IMR-90 (cell line): Measurements from ENCODE around the gene HCRTR1. TPM values are rescaled to one million over a fixed set of nuclear protein-coding genes. Genes with fewer than 3 reads are reported as not detected.

Source experiments
- ATAC-seq: fragments of 200-7000 bp; cut with Tn5 transposase; 2 replicates; pipeline ENCODE4 v1.9.1; 2020; ENCODE audit warnings: low read depth, mild to moderate bottlenecking, moderate library complexity
- BruUV-seq: library from RNA; stranded (reverse); fragments of 400-500 nt; replicated peaks from 2 replicates; lab custom pipeline; 2021; lab: Mats Ljungman, UMichigan
- CTCF ChIA-PET: fragments of 300-600 bp; formaldehyde crosslinking; extraction: SDS; loops from one replicate; lab custom pipeline; 2021; ENCODE audit warnings: antibody characterized with exemption; lab: Yijun Ruan, JAX
- POLR2A ChIA-PET: fragments of 300-600 bp; sonication (Branson Sonifier 250); formaldehyde crosslinking; loops from one replicate; lab custom pipeline; 2022; ENCODE audit warnings: antibody characterized with exemption; ENCODE audit not compliant: unreplicated experiment; lab: Charles Lee
- DNase-seq: peaks from one replicate; pipeline ENCODE4 v3.0.0; 2013
- H2AFZ ChIP-seq: replicated peaks from 2 replicates; pipeline ENCODE3; 2013; ENCODE audit warnings: low read length, mild to moderate bottlenecking; ENCODE audit not compliant: poor library complexity
- H2AK5ac ChIP-seq: 2 replicates; pipeline ENCODE4 v1.6.1; 2013; ENCODE audit warnings: low read depth, low read length, inconsistent platforms
- H2AK9ac ChIP-seq: replicated peaks from 2 replicates; pipeline ENCODE3; 2013; ENCODE audit warnings: mild to moderate bottlenecking, low read depth, low read length, moderate library complexity; ENCODE audit not compliant: poor library complexity
- H2BK120ac ChIP-seq: 2 replicates; pipeline ENCODE4 v1.6.1; 2013; ENCODE audit warnings: low read depth, low read length, inconsistent platforms
- H2BK15ac ChIP-seq: 3 replicates; pipeline ENCODE4 v1.6.1; 2013; ENCODE audit warnings: low read depth, low read length, inconsistent platforms
- H2BK20ac ChIP-seq: 2 replicates; pipeline ENCODE4 v1.6.1; 2013; ENCODE audit warnings: low read depth, mild to moderate bottlenecking, inconsistent platforms, low read length, moderate library complexity
- H2BK5ac ChIP-seq: 2 replicates; pipeline ENCODE4 v1.6.1; 2013; ENCODE audit warnings: mild to moderate bottlenecking, low read depth, low read length, inconsistent platforms; ENCODE audit not compliant: poor library complexity, severe bottlenecking
- H3K14ac ChIP-seq: replicated peaks from 2 replicates; pipeline ENCODE4 v1.6.1; 2013; ENCODE audit warnings: low read depth, low read length, inconsistent platforms
- H3K18ac ChIP-seq: 2 replicates; pipeline ENCODE4 v1.6.1; 2013; ENCODE audit warnings: low read depth, low read length, control low read depth
- H3K23ac ChIP-seq: 2 replicates; pipeline ENCODE4 v1.6.1; 2013; ENCODE audit warnings: low read depth, low read length, inconsistent platforms
- H3K27ac ChIP-seq: 2 replicates; pipeline ENCODE4 v1.5.1; 2013; ENCODE audit warnings: mild to moderate bottlenecking, control low read depth, low read length; ENCODE audit not compliant: insufficient read depth
- H3K27me3 ChIP-seq: 2 replicates; pipeline ENCODE4 v1.6.1; 2013; ENCODE audit warnings: low read length; ENCODE audit not compliant: control insufficient read depth, insufficient read depth
- H3K36me3 ChIP-seq: 2 replicates; pipeline ENCODE4 v1.6.1; 2013; ENCODE audit warnings: low read length, mixed read lengths; ENCODE audit not compliant: control insufficient read depth, insufficient read depth
- H3K4ac ChIP-seq: 2 replicates; pipeline ENCODE4 v1.6.1; 2013; ENCODE audit warnings: low read depth, low read length, inconsistent platforms
- H3K4me1 ChIP-seq: 2 replicates; pipeline ENCODE4 v1.6.1; 2013; ENCODE audit warnings: low read length, mixed read lengths; ENCODE audit not compliant: control insufficient read depth, insufficient read depth
- H3K4me2 ChIP-seq: 2 replicates; pipeline ENCODE4 v1.6.1; 2013; ENCODE audit warnings: low read depth, mild to moderate bottlenecking, control low read depth, low read length, moderate library complexity
- H3K4me3 ChIP-seq: 2 replicates; pipeline ENCODE4 v1.5.1; 2013; ENCODE audit warnings: low read depth, mild to moderate bottlenecking, control low read depth, low read length, moderate library complexity; ENCODE audit not compliant: insufficient read depth
- H3K56ac ChIP-seq: 2 replicates; pipeline ENCODE4 v1.6.1; 2013; ENCODE audit warnings: low read length, inconsistent platforms; ENCODE audit not compliant: insufficient read depth; ENCODE audit errors: extremely low read depth
- H3K79me1 ChIP-seq, 2 experiments: 2 replicates each; pipeline ENCODE4 v1.6.1; 2013; ENCODE audit warnings: low read length in 2 of 2, inconsistent platforms in 1 of 2, low read depth in 1 of 2
- H3K9ac ChIP-seq: 2 replicates; pipeline ENCODE4 v1.6.1; 2013; ENCODE audit warnings: low read depth, low read length, control low read depth
- H3K9me1 ChIP-seq: 2 replicates; pipeline ENCODE4 v1.6.1; 2013; ENCODE audit warnings: low read length, inconsistent platforms; ENCODE audit not compliant: insufficient read depth
- H3K9me3 ChIP-seq: 2 replicates; pipeline ENCODE4 v1.6.1; 2013; ENCODE audit warnings: low read length; ENCODE audit not compliant: control insufficient read depth, insufficient read depth
- H4K20me1 ChIP-seq: 2 replicates; pipeline ENCODE4 v1.6.1; 2013; ENCODE audit warnings: low read length, inconsistent platforms; ENCODE audit not compliant: insufficient read depth
- H4K5ac ChIP-seq: 2 replicates; pipeline ENCODE4 v1.6.1; 2013; ENCODE audit warnings: mild to moderate bottlenecking, low read depth, low read length, control low read depth
- H4K8ac ChIP-seq, 2 experiments: 2 replicates each; pipeline ENCODE4 v1.6.1; 2013; ENCODE audit warnings: low read depth in 2 of 2, low read length in 2 of 2, control low read depth in 1 of 2, inconsistent platforms in 1 of 2
- H4K91ac ChIP-seq: 2 replicates; pipeline ENCODE4 v1.6.1; 2013; ENCODE audit warnings: low read depth, low read length, inconsistent platforms; ENCODE audit not compliant: insufficient read depth
- BHLHE40 ChIP-seq: fragments of 150-350 bp; IDR thresholded peaks from 2 replicates; pipeline ENCODE4 v1.6.1; 2016; ENCODE audit warnings: mild to moderate bottlenecking, low read depth, low read length
- CEBPB ChIP-seq: IDR thresholded peaks from 2 replicates; pipeline ENCODE4 v1.6.1; 2012; ENCODE audit warnings: low read depth, low read length, improper control_type of control experiment
- CHD1 ChIP-seq: IDR thresholded peaks from 2 replicates; pipeline ENCODE4 v1.6.1; 2012; ENCODE audit warnings: low read depth, low read length, improper control_type of control experiment
- CTCF ChIP-seq: conservative IDR thresholded peaks from 2 replicates; pipeline ENCODE4 v1.5.1; 2012; ENCODE audit warnings: mild to moderate bottlenecking, low read depth, low read length, improper control_type of control experiment
- ELK1 ChIP-seq: fragments of 150-350 bp; IDR thresholded peaks from 2 replicates; pipeline ENCODE4 v1.6.1; 2016; ENCODE audit warnings: low read depth, mild to moderate bottlenecking, low read length, moderate library complexity, borderline replicate concordance
- FOS ChIP-seq: fragments of 150-350 bp; IDR thresholded peaks from 2 replicates; pipeline ENCODE4 v1.6.1; 2016; ENCODE audit warnings: low read depth, low read length
- MAFK ChIP-seq: IDR thresholded peaks from 2 replicates; pipeline ENCODE4 v1.6.1; 2012; ENCODE audit warnings: low read depth, low read length, improper control_type of control experiment
- MXI1 ChIP-seq: IDR thresholded peaks from 2 replicates; pipeline ENCODE4 v1.6.1; 2012; ENCODE audit warnings: low read depth, mild to moderate bottlenecking, low read length, moderate library complexity, borderline replicate concordance
- NFE2L2 ChIP-seq: fragments of 150-350 bp; IDR thresholded peaks from 2 replicates; pipeline ENCODE4 v1.6.1; 2016; ENCODE audit warnings: low read depth, mild to moderate bottlenecking, low read length
- RCOR1 ChIP-seq: IDR thresholded peaks from 2 replicates; pipeline ENCODE4 v1.6.1; 2012; ENCODE audit warnings: mild to moderate bottlenecking, low read length, improper control_type of control experiment; ENCODE audit not compliant: insufficient replicate concordance
- RFX5 ChIP-seq: IDR thresholded peaks from 2 replicates; pipeline ENCODE4 v1.8.0; 2012; ENCODE audit warnings: low read depth, mild to moderate bottlenecking, low read length, moderate library complexity
- SMC3 ChIP-seq: fragments of 150-350 bp; IDR thresholded peaks from 2 replicates; pipeline ENCODE4 v1.6.1; 2016; ENCODE audit warnings: low read depth, mild to moderate bottlenecking, antibody characterized with exemption, low read length, moderate library complexity
- USF2 ChIP-seq: fragments of 150-350 bp; IDR thresholded peaks from 2 replicates; pipeline ENCODE4 v1.6.1; 2017; ENCODE audit warnings: mild to moderate bottlenecking, antibody characterized with exemption, low read length, low read depth
- WGBS, 2 experiments: methylation state at CpG; one replicate each; pipeline versions ENCODE4 v1.1.5 to v1.1.7; 2013; ENCODE audit warnings: missing lambda C conversion rate in 2 of 2; ENCODE audit not compliant: insufficient read length in 1 of 2; ENCODE audit errors: extremely low coverage in 2 of 2; 5-methylcytosine and 5-hydroxymethylcytosine counted together
- dilution Hi-C: fragments of 300-500 bp; cut with HindIII; formaldehyde crosslinking; loops from one replicate; pipeline ENCODE4 v1.14.3; 2018; ENCODE audit warnings: low sequenced_read_pairs; ENCODE audit not compliant: unreplicated experiment
- in situ Hi-C: fragments of 300-500 bp; cut with MboI; formaldehyde crosslinking; loops from 3 replicates; pipeline ENCODE4 v1.14.3; 2019; ENCODE audit warnings: low sequenced_read_pairs, inconsistent platforms, mixed read lengths
- intact Hi-C: fragments of 100-400 bp; cut with micrococcal nuclease; formaldehyde crosslinking; loops from 2 replicates; pipeline ENCODE4 v1.10.0; 2022
- polyA plus RNA-seq, 3 experiments: library from polyadenylated mRNA; depleted of rRNA; stranded (reverse); fragments of >200 nt; gene quantifications; 2 replicates each; pipeline ENCODE4 v1.2.3, GENCODE V29; 2012; ENCODE audit warnings: low replicate concordance in 1 of 3
- total RNA-seq: library from RNA; depleted of rRNA; stranded (reverse); fragments of >200 nt; gene quantifications from 2 replicates; pipeline ENCODE4 v1.2.3, GENCODE V29; 2012

Gene HCRTR1
- total and polyA plus RNA-seq, 2 of the 4 experiments (the other 2 are of a cell fraction), result not detected

- ChIA-PET CTCF (no interaction called here), POLR2A (no interaction called here)
- Histone ChIP-seq H4K5ac (no peak overlapping the region), H4K20me1 (no peaks in the 10 kb centered on the region), H3K56ac (no peak overlapping the region), H3K27me3 (peaks cover 39% of the 10 kb centered on the region), H3K9ac (no peak overlapping the region), H3K4me3 (no peak overlapping the region), H3K4ac (no peak overlapping the region), H3K23ac (no peak overlapping the region), H3K4me2 (no peak overlapping the region), H3K79me1 (no peaks in the 10 kb centered on the region), H3K14ac (no peak overlapping the region), H3K18ac (no peak overlapping the region), H2BK15ac (no peak overlapping the region), H2AK5ac (no peak overlapping the region), H3K9me1 (0 out of 2 replicates have a peak, but pooled peaks cover 6% of the 10 kb centered on the region), H3K27ac (no peak overlapping the region), H2BK120ac (no peak overlapping the region), H2AK9ac (no peak overlapping the region), H4K8ac (no peak overlapping the region), H3K4me1 (no peaks in the 10 kb centered on the region; the same call in 1 of the 2 replicates), H3K36me3 (no peaks in the 10 kb centered on the region), H2BK5ac (no peak overlapping the region), H4K91ac (no peak overlapping the region), H2AFZ (no peak overlapping the region), H2BK20ac (no peak overlapping the region), H3K9me3 (no peaks in the 10 kb centered on the region)
- dilution Hi-C loops, result no loop called here
- TF ChIP-seq CEBPB (no peak), CTCF (no peak), USF2 (no peak), BHLHE40 (no peak), SMC3 (no peak), MXI1 (no peak), CHD1 (no peak), RFX5 (no peak), RCOR1 (no peak), ELK1 (no peak), NFE2L2 (no peak), MAFK (no peak), FOS (no peak)
- DNase-seq (peak; percentile 23), ATAC-seq (no peak)
- WGBS, 2 experiments, result 73% methylated on average over 2 of the region's 6 CpGs; no CpG with 5 or more reads in 1 of the 2 experiments
- BruUV-seq, result no TSS peak
- intact Hi-C loops, result no loop called here
- in situ Hi-C loops, result loop anchor here (10.0 kb wide), 1 partner anchor 51 kb away; no protein-coding TSS in a partner anchor
Measured at GRCh38 chr1:31615414-31615813, 2.1 kb upstream of the HCRTR1 start.
